Measurements from ENCODE around the gene DTNB.
"Not testable (repeated sequence)": the region's sequence is repeated elsewhere in the genome, so short reads cannot be mapped to it uniquely, and the experiment has no call there.

The DTNB gene

DNA sequence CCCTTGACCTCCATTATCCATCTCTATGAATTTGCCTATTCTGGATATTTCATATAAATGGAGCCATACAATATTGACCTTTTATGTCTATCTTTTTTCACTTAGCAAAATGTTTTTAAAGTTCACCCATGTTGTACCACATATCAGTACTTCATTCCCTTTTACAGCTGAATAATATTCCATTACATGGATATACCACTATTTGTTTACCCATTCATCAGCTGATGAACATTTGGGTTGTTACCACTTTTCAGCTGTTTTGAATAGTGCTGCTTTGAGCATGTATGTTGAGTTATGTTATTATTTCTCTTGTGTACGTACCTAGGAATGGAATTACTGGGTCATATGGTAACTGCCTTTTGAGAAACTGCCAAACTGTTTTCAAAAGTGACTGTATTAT lies 238.0 kb downstream of the DTNB start:
- intact Hi-C loops (cut with DNase I), result no loop called here
- DNase-seq, result no peak

DNA sequence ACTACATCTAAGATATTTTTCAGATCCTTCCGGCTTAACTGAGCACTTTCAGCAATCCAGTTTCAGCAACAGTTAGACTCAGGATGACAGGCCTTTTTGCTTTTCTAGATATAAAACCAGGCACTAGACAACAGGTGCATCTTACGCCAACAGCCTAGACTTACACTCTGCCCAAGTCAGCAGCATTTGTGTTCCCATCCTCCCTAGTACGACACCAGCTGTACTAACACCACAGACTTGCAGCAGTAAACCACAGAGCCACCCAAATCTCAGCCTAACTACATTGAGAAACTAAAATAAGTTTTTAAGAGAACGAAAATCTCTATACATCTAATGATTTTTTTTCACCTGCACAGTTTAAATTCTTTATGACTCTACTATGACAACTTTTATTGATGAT lies 241.8 kb downstream of the DTNB start:
- DNase-seq, result no peak
- intact Hi-C loops (cut with DNase I), result no loop called here

DNA sequence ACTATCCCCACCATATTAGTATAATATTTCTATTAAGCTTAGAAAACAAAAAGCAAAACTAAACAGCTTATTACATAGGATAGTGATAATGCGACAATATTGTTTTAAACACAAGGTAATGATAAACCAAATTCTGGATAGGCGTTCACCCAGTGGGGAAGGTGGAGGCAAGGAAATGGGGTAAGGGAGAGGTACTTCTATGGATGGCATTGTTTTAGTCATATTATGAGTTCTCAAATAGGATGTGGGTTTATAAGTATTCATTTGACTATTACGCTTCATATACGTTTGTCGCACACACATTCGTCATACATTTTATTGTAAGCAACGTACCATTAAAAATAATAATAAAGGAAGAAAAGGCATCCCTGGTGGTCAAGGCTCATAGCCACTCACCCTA lies 242.8 kb downstream of the DTNB start:
- DNase-seq, result no peak
- intact Hi-C loops (cut with DNase I), result no loop called here

DNA sequence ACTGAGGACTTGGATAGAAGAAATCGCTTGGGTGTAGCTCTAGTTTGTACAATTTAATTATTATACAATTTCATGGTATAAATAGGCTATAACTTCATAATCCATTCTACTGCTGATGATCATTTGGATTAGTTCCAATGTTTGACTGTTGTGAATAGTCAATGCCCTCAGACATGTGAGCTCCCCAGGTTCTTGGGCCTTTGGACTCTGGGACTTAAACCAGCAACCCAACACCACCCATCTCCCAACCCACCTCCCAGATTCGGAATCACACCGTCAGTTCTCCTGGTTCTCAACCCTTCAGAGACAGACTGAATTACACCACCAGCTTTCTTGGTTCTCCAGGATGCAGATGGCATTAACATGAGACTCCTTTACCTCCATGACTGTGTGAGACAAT lies 247.1 kb downstream of the DTNB start:
- no peak for DNase-seq
- intact Hi-C loops (cut with DNase I), result no loop called here

DNA sequence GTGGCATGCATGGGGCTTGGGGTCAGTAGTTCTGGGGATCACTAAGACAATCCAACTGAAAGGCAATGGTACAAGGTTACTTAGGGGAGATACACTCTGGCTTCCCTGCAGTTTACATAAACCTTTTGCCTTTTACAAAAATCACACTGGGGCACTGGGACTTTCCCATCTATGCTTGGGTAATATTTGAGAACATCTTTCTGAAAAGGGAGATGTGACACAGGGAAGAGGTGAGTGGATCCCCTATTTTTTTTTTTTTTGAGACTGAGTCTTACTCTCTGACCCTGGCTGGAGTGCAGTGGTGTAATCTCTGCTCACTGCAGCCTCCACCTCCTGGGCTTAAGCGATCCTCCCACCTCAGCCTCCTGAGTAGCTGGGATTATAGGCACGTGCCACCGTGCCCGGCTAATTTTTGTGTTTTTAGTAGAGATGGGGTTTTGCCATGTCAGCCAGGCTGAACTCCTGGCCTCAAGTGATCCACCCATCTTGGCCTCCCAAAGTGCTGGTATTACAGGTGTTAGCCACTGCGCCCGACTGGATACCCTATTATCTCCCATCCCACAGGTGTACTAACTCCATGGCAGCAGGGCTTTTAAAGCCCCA lies 248.8 kb downstream of the DTNB start:
- intact Hi-C loops (cut with DNase I), result no loop called here
- DNase-seq, result no peak

DNA sequence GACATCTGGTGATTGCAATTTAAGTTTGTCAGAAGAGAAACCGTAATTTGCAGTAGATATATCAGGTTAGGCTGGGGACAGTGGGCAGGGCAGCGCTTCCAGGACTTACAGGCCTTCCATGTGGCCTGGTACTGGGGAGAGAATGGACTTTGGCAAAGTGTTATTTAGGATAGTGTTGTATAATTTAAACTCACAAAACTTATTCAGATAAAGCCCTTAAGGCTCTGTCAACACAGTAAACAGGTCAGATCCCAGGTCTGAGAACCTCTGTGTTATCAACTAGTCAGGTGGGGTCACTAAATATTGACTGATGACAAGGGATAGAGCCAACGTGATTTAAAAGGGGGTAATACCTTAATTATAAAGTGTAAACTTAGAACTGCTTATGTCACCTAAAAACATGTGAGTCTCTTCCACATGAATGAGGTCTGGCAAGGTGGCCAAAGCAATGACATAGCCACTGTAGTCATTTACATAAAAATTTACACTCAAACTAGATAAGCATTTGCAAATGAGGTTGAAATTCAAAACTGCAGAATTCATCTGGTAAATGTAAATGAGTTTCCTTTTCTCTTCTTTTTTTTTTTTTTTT lies 251.5 kb downstream of the DTNB start:
- DNase-seq, result no peak
- intact Hi-C loops (cut with DNase I), result no loop called here

DNA sequence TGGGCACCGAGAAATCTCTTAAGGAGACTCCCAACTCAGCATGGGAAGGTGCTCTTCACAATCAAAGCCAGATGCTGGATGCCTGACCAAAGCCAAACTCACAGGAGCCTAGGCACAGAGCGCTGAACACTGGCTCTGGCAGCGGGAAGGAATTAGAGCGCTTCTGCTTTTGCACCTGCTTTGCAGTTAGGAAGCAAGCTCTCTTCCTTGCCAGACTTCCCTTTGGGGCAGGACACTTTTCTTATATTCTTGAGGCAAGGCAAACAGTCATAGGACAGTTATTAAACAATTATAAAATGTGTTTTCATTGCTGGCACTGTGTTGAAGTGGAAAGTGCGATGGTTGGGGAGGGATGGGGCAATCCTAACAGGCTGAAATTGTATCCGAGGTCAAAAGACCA lies 252.1 kb downstream of the DTNB start:
- intact Hi-C loops (cut with DNase I), result no loop called here
- no peak for DNase-seq

DNA sequence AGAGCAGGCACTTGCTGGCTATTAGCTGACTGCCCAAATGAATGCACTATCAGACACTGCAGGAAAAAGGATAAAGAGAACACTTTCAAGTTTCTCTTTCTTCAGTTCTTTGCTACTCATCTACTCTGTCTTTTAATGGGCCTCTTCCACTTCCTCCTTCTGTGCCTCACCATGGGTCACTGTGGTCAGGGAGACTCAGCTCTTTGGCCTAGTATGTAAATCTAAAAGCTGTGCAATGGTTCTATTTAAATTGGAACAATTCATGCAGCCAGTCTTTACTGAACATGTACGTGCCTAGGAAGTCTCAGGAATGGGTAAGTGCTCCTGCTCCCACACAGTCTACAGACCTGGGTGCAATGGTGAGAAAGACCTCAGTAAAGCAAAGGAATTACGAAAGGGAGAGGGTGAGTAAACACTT lies 252.5 kb downstream of the DTNB start:
- DNase-seq, result no peak
- intact Hi-C loops (cut with DNase I), result no loop called here

DNA sequence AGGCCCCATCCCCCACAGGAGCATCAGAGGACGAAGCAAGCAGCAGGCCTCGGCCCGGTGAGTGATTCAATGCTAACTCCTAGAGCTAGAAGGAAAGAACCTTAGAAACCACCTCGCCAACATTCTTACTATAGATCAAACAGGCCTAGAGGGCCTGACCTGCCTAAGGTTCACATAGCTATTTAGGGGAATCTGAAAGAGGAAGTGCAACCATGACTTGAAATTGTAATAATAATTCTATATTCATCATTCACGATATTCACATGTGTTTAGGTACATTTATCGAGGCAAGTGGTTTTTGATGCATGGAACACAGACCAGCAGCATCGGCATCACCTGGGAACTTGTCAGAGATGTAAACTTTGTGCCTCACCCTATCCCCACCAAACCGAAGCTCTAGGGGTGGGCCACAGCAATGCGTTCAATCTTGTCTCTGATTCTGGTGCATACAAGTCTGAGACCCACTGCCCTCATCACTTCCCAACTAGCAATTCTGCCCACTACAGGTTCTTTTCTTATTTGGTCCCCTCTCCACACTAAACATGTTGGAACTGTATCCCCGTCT lies 253.6 kb downstream of the DTNB start:
- no peak for DNase-seq
- intact Hi-C loops (cut with DNase I), result no loop called here

DNA sequence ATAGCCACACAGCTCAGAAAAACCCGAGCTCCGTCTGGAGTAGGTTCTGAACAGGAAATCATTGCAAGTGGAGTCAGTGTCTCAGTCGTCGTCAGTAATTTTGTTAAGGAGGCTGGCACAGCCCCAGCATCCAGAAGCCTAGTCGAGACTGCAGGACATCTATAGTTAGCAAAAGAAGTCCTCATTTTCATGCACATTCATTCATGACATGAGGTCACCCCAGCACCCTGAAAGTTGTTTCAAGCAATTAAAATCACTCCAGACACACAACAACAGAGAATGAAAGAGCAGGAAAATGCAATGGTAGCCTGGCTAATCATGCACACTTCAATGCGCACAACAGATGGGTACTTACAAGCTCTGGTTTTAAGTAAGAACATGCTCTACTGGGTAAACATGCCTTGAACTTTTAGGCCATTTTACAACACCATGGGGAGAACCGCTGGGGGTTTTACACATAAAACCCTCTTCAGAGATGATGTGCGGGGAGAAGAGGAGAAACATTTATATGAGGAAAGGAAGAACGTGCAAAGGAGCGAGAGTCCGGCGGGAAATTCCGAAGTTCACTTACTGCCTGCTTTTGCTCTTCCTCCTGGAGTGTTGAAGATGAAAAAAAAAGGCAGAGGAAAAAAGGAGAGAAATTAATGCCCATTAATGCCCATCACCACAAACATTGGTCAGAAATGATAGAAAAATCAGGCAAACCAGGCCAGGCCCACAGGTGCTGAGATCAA lies 254.3 kb downstream of the DTNB start:
- DNase-seq, result peak in 1 of 10 donors; percentile 12
- intact Hi-C loops (cut with DNase I), result no loop called here

DNA sequence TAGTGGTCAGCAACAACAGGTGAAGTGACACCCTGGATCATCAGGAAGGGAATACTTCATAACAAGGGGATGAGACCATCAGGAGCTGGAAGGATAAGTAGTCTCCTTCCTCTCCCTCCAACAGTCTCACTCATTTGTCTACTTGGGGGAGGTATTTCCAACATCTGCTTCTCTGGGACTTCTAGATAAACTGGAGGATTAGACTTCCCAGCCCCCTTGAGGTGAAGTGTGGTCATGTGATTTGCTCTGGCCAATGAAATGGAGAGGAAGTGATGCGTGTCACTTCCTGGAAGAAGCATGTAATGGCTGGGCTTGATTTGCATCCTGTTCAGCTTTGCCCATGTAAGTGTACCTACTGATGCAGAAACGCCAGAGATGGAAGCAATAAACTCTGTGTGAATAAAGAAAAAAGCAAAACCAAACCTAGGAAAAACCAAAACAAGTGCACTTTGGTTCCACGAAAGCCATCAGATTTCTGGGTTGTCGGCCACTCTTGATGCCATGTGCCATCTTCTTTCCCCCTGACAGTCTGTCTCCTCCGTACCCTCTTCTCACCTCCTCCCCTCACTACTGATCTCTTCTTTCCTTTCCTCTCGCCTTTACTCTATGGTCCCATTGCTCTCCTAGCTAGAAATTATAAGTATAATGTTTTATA lies 255.5 kb downstream of the DTNB start:
- intact Hi-C loops (cut with DNase I), result no loop called here

DNA sequence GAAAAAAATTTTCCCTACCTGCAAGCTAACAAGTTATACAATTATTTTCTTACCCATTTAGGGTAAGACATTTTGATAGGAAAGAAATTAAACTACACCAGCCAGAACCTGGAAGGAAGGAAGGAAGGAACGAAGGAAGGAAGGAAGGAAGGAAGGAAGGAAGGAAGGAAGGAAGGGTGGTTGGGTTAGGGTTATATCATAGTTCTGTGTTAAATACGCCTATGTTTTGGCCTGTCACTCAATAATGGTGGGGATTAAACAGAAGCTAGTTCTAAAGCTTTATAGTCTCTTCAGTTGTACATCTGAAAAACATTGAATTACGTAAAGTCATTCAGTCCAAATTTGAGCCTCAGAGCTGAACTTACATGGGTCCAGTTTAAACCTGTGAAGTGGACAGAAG lies 256.7 kb downstream of the DTNB start:
- intact Hi-C loops (cut with DNase I), result no loop called here
- DNase-seq, result no peak

More for the DNA sequence above, 255.5 kb downstream of the DTNB start:
- no peak for DNase-seq

DNA sequence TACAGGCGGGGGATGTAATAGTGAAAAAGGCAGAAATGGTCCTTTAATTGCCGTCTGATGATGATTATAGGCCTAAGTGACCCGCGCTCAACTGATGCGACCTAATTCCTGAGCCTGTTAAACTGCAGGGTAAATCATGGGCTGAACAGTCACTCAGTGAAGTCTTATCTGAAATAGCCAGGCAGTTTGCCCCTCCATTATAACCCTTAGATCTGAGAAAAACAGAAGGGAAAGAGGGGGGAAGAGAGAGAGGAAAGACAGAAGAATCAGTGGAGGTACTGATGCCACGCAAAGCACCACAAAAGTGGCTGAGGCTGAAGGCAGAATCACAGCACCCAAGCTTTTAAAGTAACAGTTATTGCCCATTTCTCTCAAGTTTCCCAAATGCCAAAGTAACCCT lies 258.6 kb downstream of the DTNB start:
- DNase-seq, result no peak
- intact Hi-C loops (cut with DNase I), result no loop called here

DNA sequence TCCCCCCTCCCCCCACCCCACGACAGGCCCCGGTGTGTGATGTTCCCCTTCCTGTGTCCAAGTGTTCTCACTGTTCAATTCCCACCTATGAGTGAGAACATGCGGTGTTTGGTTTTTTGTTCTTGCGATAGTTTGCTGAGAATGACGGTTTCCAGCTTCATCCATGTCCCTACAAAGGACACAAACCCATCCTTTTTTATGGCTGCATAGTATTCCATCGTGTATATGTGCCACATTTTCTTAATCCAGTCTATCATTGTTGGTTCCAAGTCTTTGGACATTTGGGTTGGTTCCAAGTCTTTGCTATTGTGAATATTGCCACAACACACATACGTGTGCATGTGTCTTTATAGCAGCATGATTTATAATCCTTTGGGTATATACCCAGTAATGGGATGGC lies 260.0 kb downstream of the DTNB start:
- intact Hi-C loops (cut with DNase I); DNase-seq: not testable (repeated sequence)

DNA sequence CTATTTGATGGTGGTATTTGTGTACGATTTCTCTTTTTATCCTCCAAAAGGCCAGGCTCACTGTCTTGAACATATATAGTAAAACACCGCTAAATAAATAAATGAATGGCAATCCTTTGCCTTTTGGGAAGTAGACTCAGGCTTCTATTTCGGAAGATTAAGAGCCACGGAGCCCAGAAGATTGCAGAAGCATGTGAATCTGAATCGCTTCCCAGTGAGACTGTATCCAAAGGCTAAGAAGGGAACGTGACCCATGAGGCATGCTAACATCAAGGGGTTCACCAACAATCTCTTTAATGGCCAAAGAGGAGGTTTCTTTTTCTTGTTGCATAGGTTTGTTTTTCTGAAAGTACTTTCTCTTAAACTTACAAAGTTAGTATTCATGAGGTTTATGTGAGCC lies 261.6 kb downstream of the DTNB start:
- intact Hi-C loops (cut with DNase I), result no loop called here
- no peak for DNase-seq

DNA sequence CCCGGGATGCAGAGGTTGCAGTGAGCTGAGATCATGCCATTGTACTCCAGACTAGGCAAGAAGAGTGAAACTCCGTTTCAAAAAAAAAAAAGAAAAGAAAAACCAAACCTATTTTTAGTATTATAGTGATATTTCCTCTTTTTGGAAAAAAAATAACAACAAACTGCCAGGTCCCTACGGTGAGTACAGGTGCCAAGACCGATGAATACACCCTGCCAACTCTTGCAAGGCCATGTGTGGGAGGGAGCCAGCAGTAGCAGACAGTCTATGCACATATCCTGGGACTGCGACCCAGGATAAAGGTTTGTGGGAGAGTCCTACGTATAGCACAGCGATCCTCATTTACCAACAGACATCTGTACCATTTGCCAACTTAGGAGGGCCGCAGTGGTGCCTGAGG lies 262.1 kb downstream of the DTNB start:
- DNase-seq, result no peak
- intact Hi-C loops (cut with DNase I), result no loop called here

DNA sequence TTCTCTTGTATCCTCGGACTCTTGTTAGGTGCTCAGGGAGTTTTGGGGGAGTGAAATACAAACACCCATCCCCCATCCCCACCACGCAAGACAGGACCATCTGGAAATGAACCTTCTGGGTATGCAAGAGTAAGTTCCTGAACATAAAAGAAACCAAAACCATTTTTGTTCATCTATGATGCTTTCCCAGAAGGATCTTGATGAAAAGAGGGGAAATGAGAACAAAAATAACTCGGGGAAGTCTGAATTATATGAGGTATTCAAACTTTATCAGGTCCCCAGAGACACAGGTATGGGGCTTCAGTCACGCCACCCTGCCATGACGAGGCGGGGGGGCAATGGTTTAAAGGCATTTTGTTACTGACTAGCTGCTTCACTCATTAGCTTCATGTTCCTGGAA lies 263.0 kb downstream of the DTNB start:
- DNase-seq, result no peak
- intact Hi-C loops (cut with DNase I), result no loop called here

DNA sequence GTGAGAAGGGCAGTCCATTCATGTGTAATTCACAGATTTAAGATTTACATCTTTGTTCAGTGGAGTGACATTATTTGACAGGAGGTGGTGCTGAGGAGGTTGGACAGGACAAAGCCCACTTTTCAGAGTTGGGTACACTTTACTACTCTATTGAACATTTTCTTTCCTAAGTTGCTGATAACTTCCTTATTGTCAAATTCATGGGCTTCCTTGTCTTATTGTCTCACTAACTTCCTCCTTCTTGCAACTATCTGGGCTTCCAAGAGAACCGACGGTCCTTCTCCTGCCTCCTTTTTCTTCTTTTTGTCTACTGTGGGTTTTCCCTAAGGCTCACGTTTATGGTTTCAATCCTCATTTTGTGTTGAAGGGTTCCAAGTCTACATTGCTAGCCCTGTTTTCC lies 263.9 kb downstream of the DTNB start:
- DNase-seq, result no peak
- intact Hi-C loops (cut with DNase I), result no loop called here

DNA sequence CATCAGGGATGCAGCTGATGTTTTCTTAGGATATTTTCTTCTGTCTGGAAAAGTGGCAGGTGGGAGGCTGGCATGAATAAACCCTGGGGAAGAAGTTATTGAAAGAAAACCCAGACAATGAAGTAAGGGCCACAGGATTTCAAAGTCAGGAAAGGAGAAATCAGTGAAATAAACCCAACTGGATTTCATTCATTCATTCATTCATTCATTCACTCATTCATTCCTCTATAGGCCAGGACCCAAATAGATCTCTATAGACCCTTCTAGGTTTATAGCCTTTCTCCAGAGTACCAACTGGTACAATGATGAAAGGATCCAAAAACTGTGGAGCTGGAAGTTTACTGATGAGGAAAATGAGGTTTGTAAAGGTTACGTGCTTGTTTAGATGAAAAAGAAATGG lies 264.3 kb downstream of the DTNB start:
- intact Hi-C loops (cut with DNase I), result no loop called here
- DNase-seq, result no peak

DNA sequence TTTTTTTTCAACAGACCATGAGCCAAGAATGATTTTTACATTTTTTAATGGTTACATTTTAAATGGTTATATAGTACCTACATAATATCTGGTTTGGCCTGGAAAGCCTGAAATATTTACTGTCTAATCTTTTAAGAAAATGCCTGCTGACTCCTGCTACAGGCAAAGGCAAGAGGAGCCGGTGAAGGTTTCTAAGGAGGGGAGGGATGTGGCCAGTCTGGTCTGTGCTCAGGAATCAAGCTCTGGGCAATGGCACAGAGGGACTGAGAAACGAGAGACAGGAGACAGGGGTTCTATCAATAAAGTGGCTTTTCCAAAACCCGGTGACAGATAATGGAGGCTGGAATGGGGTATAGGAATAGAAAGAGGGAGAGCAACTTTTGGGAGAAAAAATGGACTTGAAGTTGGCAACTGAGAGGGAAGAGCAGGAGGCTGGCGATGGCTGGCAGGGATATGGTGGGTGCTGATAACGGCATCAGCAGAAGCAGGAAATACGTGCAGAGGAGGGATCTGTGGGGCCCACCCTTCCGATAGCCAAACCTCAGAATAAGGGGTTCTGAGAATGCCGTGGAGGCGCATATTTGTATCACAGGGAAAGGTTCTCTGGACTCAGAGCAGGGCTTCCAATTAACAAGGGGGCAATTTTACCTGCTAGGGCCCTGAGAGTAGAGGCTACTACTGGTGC lies 267.6 kb downstream of the DTNB start:
- DNase-seq, result peak in 1 of 10 donors; percentile 24
- intact Hi-C loops (cut with DNase I), result no loop called here
